Activated CD4-positive, CD25-positive, alpha-beta regulatory T cell treated with anti-CD3 and anti-CD28 coated beads, Interleukin-2, amount 50 U/mL, for 24 hours (primary cell): ENCODE data around the gene ANXA4.

ENCODE experiments used
- ATAC-seq, 2 donors: fragments of 150-1000 bp; cut with Tn5 transposase; one replicate each; pipeline ENCODE4 v1.10.0; 2021; ENCODE audit warnings: mild to moderate bottlenecking in 1 of 2, moderate library complexity in 1 of 2

The ANXA4 gene

DNA sequence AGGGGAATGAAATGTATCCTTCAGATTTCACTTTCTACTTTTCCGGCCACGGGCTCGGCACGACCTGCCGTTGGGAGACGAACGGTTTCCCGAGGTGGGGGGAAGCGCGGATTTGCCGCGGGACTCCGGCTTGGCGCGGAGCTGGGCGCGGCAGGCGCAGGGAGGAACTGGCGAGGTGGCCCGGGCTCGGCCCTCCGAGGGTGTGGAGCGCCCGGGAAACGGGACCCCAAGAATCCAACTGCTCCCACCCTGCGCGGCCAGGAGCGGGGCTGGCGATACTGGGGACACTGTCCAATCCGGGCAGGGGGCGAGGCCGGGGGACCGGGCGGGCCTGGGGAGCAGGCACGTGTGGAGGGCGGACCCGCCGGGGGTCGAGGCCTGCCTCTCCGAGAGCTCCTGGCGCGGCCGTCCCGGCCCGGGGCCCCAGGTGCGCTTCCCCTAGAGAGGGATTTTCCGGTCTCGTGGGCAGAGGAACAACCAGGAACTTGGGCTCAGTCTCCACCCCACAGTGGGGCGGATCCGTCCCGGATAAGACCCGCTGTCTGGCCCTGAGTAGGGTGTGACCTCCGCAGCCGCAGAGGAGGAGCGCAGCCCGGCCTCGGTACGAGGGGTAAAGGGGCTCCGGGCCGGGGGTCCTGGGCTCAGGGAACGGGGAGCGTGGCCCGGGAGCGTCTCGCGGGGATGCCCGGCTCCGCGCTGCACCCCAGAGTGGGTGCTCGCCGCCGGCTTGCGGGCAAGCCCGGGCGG lies at the start of gene ANXA4:
Gene ANXA4 (plus strand): TSS at position 560 of the 747 bp plus-strand sequence. CDS start 39,432 bp downstream, outside the sequence.
- ATAC-seq, result peak; percentile 85 to 88

DNA sequence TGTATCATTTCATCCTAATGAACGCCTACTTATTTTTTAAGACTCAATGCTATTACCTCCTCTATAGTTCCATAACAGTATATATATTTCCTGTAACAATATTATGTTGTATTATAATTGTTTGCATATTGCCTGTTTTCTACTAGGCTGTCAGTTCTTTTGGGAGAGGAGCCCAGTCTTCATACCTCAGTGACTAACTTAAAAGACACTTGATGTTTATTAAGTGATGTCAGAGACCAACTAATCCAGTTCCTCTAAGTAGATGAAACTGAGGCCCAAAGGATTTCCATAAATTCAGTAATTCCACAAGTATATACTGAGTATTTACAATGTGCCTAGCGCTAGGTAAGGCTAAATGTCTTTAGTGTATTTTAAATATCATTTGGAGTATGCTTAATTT lies 49.5 kb upstream of the ANXA4 start:
- ATAC-seq, result no peak

GRCh38 chr2:69693059-69693774 lies 48.7 kb upstream of the ANXA4 start:
- ATAC-seq, result peak in 1 of 2 donors; percentile 22

- peak; percentile 30 to 32 for ATAC-seq
Measured at GRCh38 chr2:69693775-69694450, 48.0 kb upstream of the ANXA4 start.

DNA sequence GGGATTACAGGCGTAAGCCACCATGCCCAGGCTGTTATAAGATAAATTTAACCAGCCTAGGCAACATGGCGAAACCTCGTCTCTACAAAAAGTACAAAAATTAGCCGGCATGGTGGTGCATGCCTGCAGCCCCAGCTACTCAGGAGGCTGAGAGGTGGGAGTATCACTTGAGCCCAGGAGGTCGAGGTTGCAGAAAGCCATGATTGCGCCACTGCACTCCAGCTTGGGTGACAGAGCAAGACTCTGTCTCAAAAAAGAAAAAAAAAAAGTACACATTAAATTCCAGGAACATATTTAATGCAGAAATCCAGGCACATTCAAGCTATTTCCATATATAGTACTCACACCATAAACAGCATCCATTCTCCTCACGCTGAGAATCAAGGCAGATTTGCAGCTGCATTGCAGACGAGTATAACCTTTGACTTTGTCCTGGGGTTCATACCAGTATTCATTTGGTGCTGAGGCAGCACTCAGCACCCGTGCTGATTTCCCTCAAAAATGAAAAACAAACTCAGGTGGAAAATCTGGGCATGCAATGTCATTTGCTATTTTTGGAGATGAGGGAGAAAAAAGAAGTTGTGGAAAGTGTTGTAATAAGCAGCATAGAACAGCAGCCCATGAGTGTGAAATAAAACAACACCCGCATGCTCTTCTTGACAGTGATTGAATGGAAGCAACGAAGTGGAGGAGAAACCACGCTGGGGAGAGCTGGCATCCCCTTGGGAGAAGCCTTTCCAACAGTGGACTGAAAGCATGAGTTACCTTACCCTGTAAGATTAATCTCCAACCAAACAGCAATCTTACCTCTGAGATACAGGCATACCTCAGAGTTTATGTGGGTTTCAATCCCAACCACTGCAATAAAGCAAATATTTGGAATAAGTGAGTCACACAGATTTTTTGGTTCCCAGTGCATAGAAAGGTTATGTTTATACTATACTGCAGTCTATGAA lies 46.8 kb upstream of the ANXA4 start:
- peak; percentile 60 to 66 for ATAC-seq

GRCh38 chr2:69695850-69696216 lies 46.1 kb upstream of the ANXA4 start:
- peak in 1 of 2 donors; percentile 17 for ATAC-seq

GRCh38 chr2:69700381-69700780 lies 41.6 kb upstream of the ANXA4 start:
- peak; percentile 21 to 36 for ATAC-seq

GRCh38 chr2:69701100-69701945 lies 40.6 kb upstream of the ANXA4 start:
- ATAC-seq, result no peak

GRCh38 chr2:69703189-69703588 lies 38.7 kb upstream of the ANXA4 start:
- no peak for ATAC-seq

GRCh38 chr2:69704446-69704845 lies 37.5 kb upstream of the ANXA4 start:
- ATAC-seq, result no peak

GRCh38 chr2:69709290-69709689 lies 32.6 kb upstream of the ANXA4 start:
- no peak for ATAC-seq

DNA sequence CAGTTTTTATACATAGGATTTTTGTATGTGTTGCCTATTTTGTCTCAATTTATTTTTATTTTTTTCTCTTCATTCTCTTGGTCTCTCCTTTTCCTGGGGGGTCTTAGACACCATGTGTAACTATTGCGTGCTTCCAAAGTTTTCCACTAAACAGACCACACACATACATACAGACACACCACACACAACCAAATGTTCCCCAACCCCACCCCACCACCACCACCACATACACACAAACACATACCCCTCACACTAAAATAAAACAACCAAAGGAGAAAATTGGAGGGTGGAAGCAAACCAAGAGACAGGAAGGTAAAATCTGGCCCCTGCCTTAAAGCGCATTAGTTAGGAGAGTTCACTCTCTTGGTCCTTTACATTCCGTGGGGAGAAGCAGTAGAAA lies 30.0 kb upstream of the ANXA4 start:
- no peak for ATAC-seq

GRCh38 chr2:69714024-69714423 lies 27.9 kb upstream of the ANXA4 start:
- ATAC-seq, result no peak

DNA sequence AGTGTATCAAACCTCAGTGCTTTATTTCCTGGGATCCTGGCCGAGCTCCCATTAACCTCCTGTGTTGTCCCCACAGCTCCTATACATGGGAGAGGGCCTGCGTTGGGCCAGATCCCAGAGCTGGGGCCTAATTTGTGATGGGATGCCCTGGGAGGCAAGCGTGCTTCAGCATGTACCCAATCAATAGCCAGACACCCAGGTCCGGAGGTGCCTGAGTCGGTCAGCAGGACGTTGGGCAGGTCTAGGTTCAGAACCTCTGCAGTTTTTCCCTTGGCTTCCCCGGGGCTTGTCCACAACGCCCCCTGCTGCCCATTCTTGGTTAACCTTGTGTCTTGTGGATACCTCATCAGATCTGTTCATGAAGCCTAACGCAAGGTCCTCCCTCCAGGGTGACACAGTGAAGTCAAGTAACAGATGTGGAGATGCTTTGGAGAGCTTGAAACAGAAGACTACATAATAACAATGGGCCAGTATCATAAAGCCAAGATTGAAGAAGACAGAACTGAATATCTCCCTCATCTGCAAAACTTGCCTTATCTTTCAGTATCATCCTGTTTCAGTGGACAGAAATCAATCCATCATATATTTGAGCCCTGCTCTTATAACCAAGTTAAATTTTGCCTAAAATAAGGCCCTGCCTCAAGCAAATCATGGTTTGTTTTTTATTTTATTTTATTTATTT lies 27.3 kb upstream of the ANXA4 start:
- ATAC-seq, result peak; percentile 88 to 91

- peak; percentile 39 to 51 for ATAC-seq
Measured at GRCh38 chr2:69715964-69716363, 26.0 kb upstream of the ANXA4 start.

DNA sequence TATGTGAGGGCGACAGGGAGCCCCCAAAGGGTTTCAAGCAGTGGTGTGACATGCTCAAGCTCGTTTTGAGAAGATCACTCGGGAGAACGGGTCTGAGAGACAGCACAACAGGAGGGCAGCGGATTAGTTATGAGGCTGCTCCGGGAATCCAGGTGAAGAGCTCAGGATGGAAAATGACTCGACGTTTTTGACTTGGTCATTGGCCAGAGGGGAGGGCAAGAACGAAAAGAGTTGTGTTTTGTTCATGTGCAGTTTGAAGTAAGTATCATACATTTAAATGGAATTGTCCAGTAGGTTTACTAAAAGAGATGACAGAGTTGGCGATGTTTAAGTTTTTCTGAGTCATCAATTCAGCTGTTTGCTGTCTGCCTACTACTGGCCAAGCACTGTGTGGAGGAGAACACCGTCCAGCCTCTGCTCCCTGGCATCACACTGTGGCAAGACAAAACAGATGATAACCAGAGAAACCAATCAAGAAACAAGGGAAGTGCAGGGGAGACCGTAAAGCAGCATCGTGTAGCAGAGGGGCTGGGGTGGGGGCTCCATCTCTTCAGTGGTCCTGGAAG lies 25.3 kb upstream of the ANXA4 start:
- ATAC-seq, result no peak

GRCh38 chr2:69717186-69717585 lies 24.7 kb upstream of the ANXA4 start:
- ATAC-seq, result no peak

GRCh38 chr2:69717861-69718273 lies 24.1 kb upstream of the ANXA4 start:
- no peak for ATAC-seq

DNA sequence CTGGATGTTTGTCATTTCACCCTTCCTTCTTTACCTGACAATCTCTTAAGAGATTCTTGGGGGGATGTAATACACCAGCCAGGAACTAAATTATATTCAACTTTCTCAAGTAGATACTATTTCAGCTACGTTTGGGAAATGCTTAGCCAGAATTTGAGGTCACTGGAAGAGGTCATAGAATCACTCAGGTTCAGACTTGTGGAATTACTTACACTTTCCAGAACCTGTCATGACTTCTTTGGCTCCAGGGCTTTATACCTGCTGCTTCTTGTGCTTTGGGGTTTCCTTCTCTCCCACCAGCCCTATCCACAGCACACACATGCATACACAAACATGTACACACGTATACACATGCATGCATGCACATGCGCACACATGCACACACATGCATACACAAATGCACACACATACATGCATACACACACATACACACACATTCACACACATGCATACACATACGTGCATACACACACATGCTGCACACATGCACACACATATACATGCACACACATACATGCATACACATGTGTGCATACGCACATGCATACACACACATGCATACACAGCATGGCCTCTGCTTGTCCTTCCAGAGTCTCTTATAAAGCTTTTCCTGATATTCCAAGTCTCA lies 23.5 kb upstream of the ANXA4 start:
- ATAC-seq, result no peak

- no peak for ATAC-seq
Measured at GRCh38 chr2:69720404-69720803, 21.5 kb upstream of the ANXA4 start.
